CD4-positive, alpha-beta memory T cell (primary cell): Measurements from ENCODE around the gene BAHCC1. TPM values are rescaled to one million over a fixed set of nuclear protein-coding genes. Genes with fewer than 3 reads are reported as not detected.

Experiments
- CTCF ChIA-PET: fragments of 350-600 bp; sonication (Branson Sonifier 250); formaldehyde crosslinking; loops from one replicate; lab custom pipeline; 2021; ENCODE audit warnings: inconsistent platforms; ENCODE audit not compliant: partially characterized antibody; lab: Charles Lee
- POLR2A ChIA-PET: fragments of 350-600 bp; sonication (Branson Sonifier 250); formaldehyde crosslinking; loops from one replicate; lab custom pipeline; 2021; ENCODE audit not compliant: partially characterized antibody; lab: Charles Lee
- DNase-seq, 5 donors: peaks; one replicate each; pipeline versions ENCODE4 v3.0.0 to v3.0.0-alpha.2; 2020 to 2022; ENCODE audit warnings: mixed read lengths in 1 of 5
- H3K27ac ChIP-seq: one replicate; pipeline ENCODE4 v1.7.0; 2013; ENCODE audit warnings: low read depth, low read length
- H3K27me3 ChIP-seq: 2 replicates; pipeline ENCODE4 v1.7.0; 2013; ENCODE audit warnings: mild to moderate bottlenecking, low read length, moderate library complexity; ENCODE audit not compliant: insufficient read depth
- H3K36me3 ChIP-seq: 2 replicates; pipeline ENCODE4 v1.7.0; 2013; ENCODE audit warnings: mild to moderate bottlenecking, low read length, moderate library complexity; ENCODE audit not compliant: insufficient read depth
- H3K4me1 ChIP-seq: 2 replicates; pipeline ENCODE4 v1.7.0; 2013; ENCODE audit warnings: mild to moderate bottlenecking, low read length, moderate library complexity; ENCODE audit not compliant: insufficient read depth
- H3K4me3 ChIP-seq, 2 donors: one replicate each; pipeline ENCODE4 v1.7.0; 2013; ENCODE audit warnings: low read length in 2 of 2, mild to moderate bottlenecking in 1 of 2
- H3K9me3 ChIP-seq, 2 donors: one replicate each; pipeline ENCODE4 v1.7.0; 2013; ENCODE audit warnings: low read length in 2 of 2, control low read depth in 1 of 2; ENCODE audit not compliant: control insufficient read depth in 1 of 2
- H3K27ac Mint-ChIP-seq, 7 donors: one replicate each; pipeline ENCODE4 v1.8.0; 2020 to 2021; ENCODE audit warnings: mixed read lengths in 7 of 7, mild to moderate bottlenecking in 6 of 7, inconsistent platforms in 3 of 7, moderate library complexity in 3 of 7
- H3K27me3 Mint-ChIP-seq, 2 donors: one replicate each; pipeline ENCODE4 v1.8.0; 2020 to 2021; ENCODE audit warnings: mixed read lengths in 2 of 2
- H3K36me3 Mint-ChIP-seq, 2 donors: one replicate each; pipeline ENCODE4 v1.8.0; 2020 to 2021; ENCODE audit warnings: mixed read lengths in 2 of 2, inconsistent platforms in 1 of 2, mild to moderate bottlenecking in 1 of 2
- H3K4me1 Mint-ChIP-seq, 4 donors: one replicate each; pipeline ENCODE4 v1.8.0; 2020 to 2021; ENCODE audit warnings: mixed read lengths in 4 of 4, mild to moderate bottlenecking in 1 of 4
- H3K4me3 Mint-ChIP-seq, 8 donors: one replicate each; pipeline ENCODE4 v1.8.0; 2020 to 2021; ENCODE audit warnings: mixed read lengths in 8 of 8, mild to moderate bottlenecking in 7 of 8, moderate library complexity in 6 of 8, inconsistent platforms in 3 of 8
- H3K9me3 Mint-ChIP-seq, 8 donors: one replicate each; pipeline ENCODE4 v1.8.0; 2020 to 2021; ENCODE audit warnings: mixed read lengths in 8 of 8, mild to moderate bottlenecking in 5 of 8, inconsistent platforms in 3 of 8, moderate library complexity in 1 of 8
- intact Hi-C: fragments of 100-400 bp; cut with micrococcal nuclease; formaldehyde crosslinking; loops from one replicate; pipeline ENCODE4 v1.15.1; 2023
- polyA plus RNA-seq, 2 donors: library from polyadenylated mRNA; unstranded; fragments of 300-500 nt; fragmentation: Illumina TruSeq; gene quantifications; one replicate each; pipeline ENCODE4 v1.2.3, GENCODE V29; 2021
- total RNA-seq, 2 experiments: library from RNA; stranded (reverse); gene quantifications; one replicate each; pipeline ENCODE4 v1.2.3, GENCODE V29; 2021

The BAHCC1 gene
- total and polyA plus RNA-seq, 4 experiments from 2014 or later = not detected

GRCh38 chr17:81453712-81454111 lies 58.5 kb downstream of the BAHCC1 start:
- Histone ChIP-seq H3K27ac (no peak overlapping the region), H3K4me3 (no peak overlapping the region), H3K9me3 (no peaks in the 10 kb centered on the region), H3K27me3 (no peaks in the 10 kb centered on the region), H3K36me3 (no peaks in the 10 kb centered on the region), H3K4me1 (peaks cover 12% of the 10 kb centered on the region)
- no peak for DNase-seq
- H3K27ac Mint-ChIP-seq = no peak overlapping the region
- no peaks in the 10 kb centered on the region for H3K36me3 Mint-ChIP-seq
- peaks cover 3 to 11% (median 4%) of the 10 kb centered on the region in 4 donors for H3K4me1 Mint-ChIP-seq
- ChIA-PET CTCF (no interaction called here), POLR2A (no interaction called here)
- H3K27me3 Mint-ChIP-seq = no peaks in the 10 kb centered on the region
- intact Hi-C loops = no loop called here
- H3K4me3 Mint-ChIP-seq = no peak overlapping the region
- no peaks in the 10 kb centered on the region for H3K9me3 Mint-ChIP-seq

DNA sequence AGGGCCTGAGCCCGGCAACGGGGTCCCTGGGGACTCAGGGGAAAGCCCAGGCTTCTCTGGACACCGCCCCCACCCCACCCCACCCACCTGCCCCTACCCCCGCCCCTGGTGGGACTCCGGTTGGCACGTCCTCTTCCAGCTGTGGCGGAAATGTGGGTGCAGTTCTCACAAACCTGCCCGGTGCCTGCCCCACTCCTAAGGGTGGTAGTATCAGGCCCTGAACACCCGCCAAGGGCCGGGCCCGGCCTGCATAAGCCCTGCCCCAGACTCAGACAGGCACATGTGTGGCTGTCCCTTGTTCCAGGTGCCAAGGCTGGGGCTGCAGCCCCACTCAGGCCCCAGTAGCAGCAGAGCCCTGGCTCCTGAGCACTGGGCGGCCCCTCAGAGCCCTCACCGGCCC lies 59.2 kb downstream of the BAHCC1 start:
- intact Hi-C loops = no loop called here
- H3K36me3 Mint-ChIP-seq = no peaks in the 10 kb centered on the region
- H3K9me3 ChIP-seq = no peaks in the 10 kb centered on the region
- H3K4me1 Mint-ChIP-seq = peaks cover 3 to 11% (median 4%) of the 10 kb centered on the region in 4 donors
- no peaks in the 10 kb centered on the region for H3K36me3 ChIP-seq
- peaks cover 12% of the 10 kb centered on the region for H3K4me1 ChIP-seq
- peak in 1 of 5 donors; percentile 16 for DNase-seq
- H3K27ac ChIP-seq = no peak overlapping the region
- H3K27me3 Mint-ChIP-seq = no peaks in the 10 kb centered on the region
- no peak overlapping the region for H3K27ac Mint-ChIP-seq
- POLR2A ChIA-PET = no interaction called here
- H3K9me3 Mint-ChIP-seq = no peaks in the 10 kb centered on the region
- CTCF ChIA-PET = no interaction called here
- no peak overlapping the region for H3K4me3 ChIP-seq
- H3K4me3 Mint-ChIP-seq = peak overlapping the region in 1 of 8 donors; percentile 15
- no peaks in the 10 kb centered on the region for H3K27me3 ChIP-seq

DNA sequence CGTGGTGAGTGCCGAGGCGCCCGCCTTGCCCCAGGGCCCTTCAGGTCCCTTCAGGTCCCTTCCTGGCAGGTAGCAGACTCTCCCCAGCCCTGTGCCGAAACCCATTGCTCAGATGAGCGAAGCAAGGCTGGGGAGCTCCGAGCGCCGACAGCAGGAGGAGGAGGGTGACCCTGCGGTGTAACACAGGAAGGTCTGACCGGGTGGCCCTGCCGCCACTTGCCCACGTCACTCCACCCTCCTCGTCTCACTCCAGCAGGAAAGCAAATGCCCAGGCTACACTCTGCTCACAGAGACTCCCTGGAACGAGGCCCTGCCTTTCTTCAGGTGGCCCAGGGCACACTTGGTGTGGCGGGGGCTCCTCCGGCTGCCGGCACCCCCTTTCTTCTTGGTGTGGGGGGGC lies 60.1 kb downstream of the BAHCC1 start:
- H3K36me3 Mint-ChIP-seq = no peaks in the 10 kb centered on the region
- H3K4me3 Mint-ChIP-seq = no peak overlapping the region
- Histone ChIP-seq H3K36me3 (no peaks in the 10 kb centered on the region), H3K9me3 (no peaks in the 10 kb centered on the region), H3K4me3 (no peak overlapping the region), H3K27me3 (no peaks in the 10 kb centered on the region), H3K4me1 (peaks cover 12% of the 10 kb centered on the region), H3K27ac (no peak overlapping the region)
- intact Hi-C loops = no loop called here
- CTCF ChIA-PET = no interaction called here
- POLR2A ChIA-PET = no interaction called here
- H3K4me1 Mint-ChIP-seq = peaks cover 3 to 11% (median 4%) of the 10 kb centered on the region in 4 donors
- H3K9me3 Mint-ChIP-seq = no peaks in the 10 kb centered on the region
- peak in 1 of 5 donors; percentile 3 for DNase-seq
- H3K27me3 Mint-ChIP-seq = no peaks in the 10 kb centered on the region
- H3K27ac Mint-ChIP-seq = no peak overlapping the region

GRCh38 chr17:81456091-81456490 lies 60.8 kb downstream of the BAHCC1 start:
- Mint-ChIP-seq H3K27ac (no peak overlapping the region), H3K9me3 (no peaks in the 10 kb centered on the region), H3K4me1 (peaks cover 3 to 11% (median 4%) of the 10 kb centered on the region in 4 donors), H3K4me3 (no peak overlapping the region), H3K36me3 (no peaks in the 10 kb centered on the region), H3K27me3 (no peaks in the 10 kb centered on the region)
- ChIA-PET POLR2A (no interaction called here), CTCF (no interaction called here)
- peaks cover 12% of the 10 kb centered on the region for H3K4me1 ChIP-seq
- H3K9me3 ChIP-seq = no peaks in the 10 kb centered on the region
- no peak overlapping the region for H3K27ac ChIP-seq
- H3K36me3 ChIP-seq = no peaks in the 10 kb centered on the region
- DNase-seq = peak in 1 of 5 donors; percentile 25
- intact Hi-C loops = no loop called here
- H3K27me3 ChIP-seq = no peaks in the 10 kb centered on the region
- no peak overlapping the region for H3K4me3 ChIP-seq

- no peaks in the 10 kb centered on the region for H3K9me3 ChIP-seq
- no peak overlapping the region for H3K27ac ChIP-seq
- no peaks in the 10 kb centered on the region for H3K36me3 Mint-ChIP-seq
- peaks cover 3 to 11% (median 4%) of the 10 kb centered on the region in 4 donors for H3K4me1 Mint-ChIP-seq
- no peak overlapping the region for H3K4me3 Mint-ChIP-seq
- CTCF ChIA-PET = no interaction called here
- H3K27me3 ChIP-seq = no peaks in the 10 kb centered on the region
- no peaks in the 10 kb centered on the region for H3K27me3 Mint-ChIP-seq
- intact Hi-C loops = no loop called here
- no peak overlapping the region for H3K4me3 ChIP-seq
- no peaks in the 10 kb centered on the region for H3K9me3 Mint-ChIP-seq
- no peak overlapping the region for H3K27ac Mint-ChIP-seq
- POLR2A ChIA-PET = no interaction called here
- peaks cover 12% of the 10 kb centered on the region for H3K4me1 ChIP-seq
- DNase-seq = no peak
- no peaks in the 10 kb centered on the region for H3K36me3 ChIP-seq
Observed at GRCh38 chr17:81456798-81457197, 61.5 kb downstream of the BAHCC1 start.

DNA sequence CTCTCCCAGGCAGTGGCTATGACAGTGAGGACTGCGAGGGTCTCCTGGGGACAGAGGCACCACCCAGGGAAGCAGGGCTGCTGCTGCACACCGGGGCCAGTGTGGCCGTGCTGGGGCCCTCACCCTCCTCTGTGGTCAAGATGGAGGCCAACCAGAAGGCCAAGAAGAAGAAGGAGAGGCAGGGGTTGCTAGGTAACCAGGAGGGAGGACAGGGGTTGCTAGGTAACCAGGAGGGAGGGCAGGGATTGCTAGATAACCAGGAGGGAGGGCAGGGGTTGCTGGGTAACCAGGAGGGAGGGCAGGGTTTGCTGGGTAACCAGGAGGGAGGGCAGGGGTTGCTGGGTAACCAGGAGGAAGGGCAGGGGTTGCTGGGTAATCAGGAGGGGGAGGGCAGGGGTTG lies 62.1 kb downstream of the BAHCC1 start:
- H3K36me3 Mint-ChIP-seq = no peaks in the 10 kb centered on the region
- no peaks in the 10 kb centered on the region for H3K27me3 Mint-ChIP-seq
- H3K9me3 Mint-ChIP-seq = no peaks in the 10 kb centered on the region
- H3K9me3 ChIP-seq = no peaks in the 10 kb centered on the region
- H3K4me1 Mint-ChIP-seq = peaks cover 3 to 11% (median 4%) of the 10 kb centered on the region in 4 donors
- no peak overlapping the region for H3K27ac ChIP-seq
- H3K4me1 ChIP-seq = peaks cover 12% of the 10 kb centered on the region
- H3K4me3 ChIP-seq = no peak overlapping the region
- no peak overlapping the region for H3K4me3 Mint-ChIP-seq
- peak overlapping the region in 1 of 7 donors; percentile 87 for H3K27ac Mint-ChIP-seq
- POLR2A ChIA-PET = no interaction called here
- H3K36me3 ChIP-seq = no peaks in the 10 kb centered on the region
- intact Hi-C loops = no loop called here
- peak in 1 of 5 donors; percentile 11 for DNase-seq
- CTCF ChIA-PET = no interaction called here
- no peaks in the 10 kb centered on the region for H3K27me3 ChIP-seq

DNA sequence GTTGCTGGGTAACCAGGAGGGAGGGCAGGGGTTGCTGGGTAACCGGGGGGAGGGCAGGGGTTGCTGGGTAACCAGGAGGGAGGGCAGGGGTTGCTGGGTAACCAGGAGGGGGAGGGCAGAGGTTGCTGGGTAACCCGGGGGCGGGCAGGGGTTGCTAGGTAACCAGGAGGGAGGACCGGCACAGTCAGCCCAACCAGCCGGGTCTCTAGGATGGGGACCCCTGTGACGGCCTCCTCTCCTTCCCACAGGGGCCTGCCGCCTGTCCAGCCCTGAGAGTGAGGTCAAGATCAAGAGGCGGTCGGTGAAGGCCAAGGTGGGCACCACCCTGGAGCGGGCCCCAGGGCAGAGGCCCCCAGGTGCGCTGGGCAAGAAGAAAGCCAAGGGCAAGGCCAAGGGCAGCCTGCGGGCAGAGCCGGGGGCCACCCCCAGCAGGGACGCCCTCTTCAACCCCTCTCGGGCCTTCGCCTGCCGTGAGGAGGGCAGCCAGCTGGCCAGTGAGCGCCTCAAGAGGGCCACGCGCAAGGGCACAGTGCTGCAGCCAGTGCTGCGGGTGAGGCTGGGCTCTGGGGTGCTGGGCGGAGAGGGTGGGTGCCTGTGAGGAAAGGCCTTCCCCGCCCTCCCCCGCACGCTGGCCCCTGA lies 62.8 kb downstream of the BAHCC1 start:
- Mint-ChIP-seq H3K4me1 (peaks cover 3 to 11% (median 4%) of the 10 kb centered on the region in 4 donors), H3K27ac (no peak overlapping the region)
- no peaks in the 10 kb centered on the region for H3K27me3 ChIP-seq

More for the DNA sequence above, 62.8 kb downstream of the BAHCC1 start:
- Histone ChIP-seq H3K27ac (no peak overlapping the region), H3K4me1 (peaks cover 11% of the 10 kb centered on the region), H3K9me3 (no peaks in the 10 kb centered on the region), H3K36me3 (no peaks in the 10 kb centered on the region), H3K4me3 (no peak overlapping the region)
- Mint-ChIP-seq H3K27me3 (no peaks in the 10 kb centered on the region), H3K36me3 (no peaks in the 10 kb centered on the region), H3K9me3 (no peaks in the 10 kb centered on the region), H3K4me3 (no peak overlapping the region)
- ChIA-PET CTCF (no interaction called here), POLR2A (no interaction called here)
- peak in 1 of 5 donors; percentile 38 for DNase-seq
- intact Hi-C loops = no loop called here
